ENCODE results near the gene MMP28.
"Not testable (repeated sequence)": the region's sequence is repeated elsewhere in the genome, so short reads cannot be mapped to it uniquely, and the experiment has no call there.

Gene MMP28

GRCh38 chr17:35765756-35766488 lies 29.5 kb downstream of the MMP28 start:
- DNase-seq (ENCODE audit: low read depth, low spot score): no peak

GRCh38 chr17:35765086-35765710 lies 30.2 kb downstream of the MMP28 start:
- no peak for DNase-seq (ENCODE audit: low read depth, low spot score)

DNA sequence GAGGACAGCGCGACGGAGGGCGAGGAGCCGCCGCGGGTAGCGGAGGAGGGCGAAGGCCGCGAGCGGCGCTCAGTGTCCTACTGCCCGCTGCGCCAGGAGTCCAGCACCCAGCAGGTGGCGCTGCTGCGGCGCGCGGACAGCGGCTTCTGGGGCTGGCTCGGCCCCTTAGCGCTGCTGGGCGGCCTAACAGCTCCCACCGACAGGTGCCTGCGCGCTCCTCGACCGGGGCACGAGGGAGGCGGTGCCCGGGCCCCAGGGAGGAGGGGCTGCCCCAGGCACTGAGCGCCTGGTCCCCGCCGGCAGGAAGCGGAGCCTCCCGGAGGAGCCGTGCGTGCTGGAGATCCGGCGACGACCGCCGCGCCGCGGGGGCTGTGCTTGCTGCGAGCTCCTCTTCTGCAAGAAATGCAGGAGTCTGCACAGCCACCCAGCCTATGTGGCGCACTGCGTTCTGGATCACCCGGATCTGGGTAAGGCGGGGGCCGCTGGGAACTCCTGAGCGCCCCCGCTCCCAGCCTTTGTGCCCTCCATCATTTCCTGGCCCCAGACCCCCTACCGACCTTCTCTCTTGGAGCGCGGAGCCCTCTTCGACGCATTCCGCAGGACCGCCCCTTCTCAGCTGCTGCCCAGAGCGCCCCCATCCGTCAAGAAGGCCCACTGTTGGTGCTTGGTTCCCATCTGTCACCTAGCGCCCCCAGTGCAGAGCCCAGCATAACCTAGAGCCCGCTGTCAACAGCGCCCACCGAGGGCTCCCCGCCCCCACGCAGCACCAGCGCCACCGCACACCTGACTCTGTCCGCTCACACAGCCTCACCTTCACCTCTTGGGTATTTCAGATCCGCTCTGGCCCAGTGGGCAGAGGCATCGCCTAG lies 31.1 kb downstream of the MMP28 start:
- DNase-seq (ENCODE audit: low read depth, low spot score): peak; percentile 74

GRCh38 chr17:35763767-35764122 lies 31.7 kb downstream of the MMP28 start:
- DNase-seq (ENCODE audit: low read depth, low spot score): no peak

DNA sequence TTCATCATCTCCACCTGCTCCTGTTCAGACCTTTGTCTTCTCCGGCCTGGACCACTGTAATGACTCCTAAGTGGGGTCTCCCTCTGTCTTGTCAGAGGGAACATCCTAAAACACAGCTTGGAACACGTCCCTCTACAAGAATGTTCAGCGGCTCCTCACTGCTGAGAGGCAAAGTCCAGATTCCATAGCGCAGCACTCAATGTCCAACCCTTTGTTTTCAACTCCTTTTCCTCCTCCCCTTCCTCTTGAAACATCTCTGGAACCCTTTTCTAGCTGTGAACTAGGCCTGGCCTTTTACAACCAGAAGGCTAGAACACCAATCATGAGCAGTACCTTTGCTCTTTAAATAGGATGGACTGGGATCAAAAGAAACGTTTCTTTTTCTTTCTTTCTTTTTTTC lies 33.8 kb downstream of the MMP28 start:
- no peak for DNase-seq (ENCODE audit: low read depth, low spot score)

DNA sequence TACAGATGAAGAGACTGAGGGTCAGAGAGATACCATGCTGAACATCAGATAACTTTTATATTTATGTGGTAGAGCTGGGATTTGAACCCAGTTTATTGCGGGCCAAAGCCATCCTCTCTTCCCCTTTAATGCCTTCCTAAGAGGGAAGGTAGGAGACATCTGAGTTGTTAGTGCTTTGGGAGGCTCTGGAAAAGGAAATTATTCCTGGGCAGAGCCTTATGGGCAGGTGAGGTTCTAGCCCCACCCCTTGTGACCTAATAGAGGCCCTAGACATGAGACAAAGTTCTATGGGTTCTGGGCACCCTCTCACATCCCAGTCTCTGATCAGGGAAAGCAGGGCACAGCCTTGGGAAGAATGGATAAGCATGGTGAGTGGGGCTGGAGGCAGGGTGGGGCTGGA lies 34.9 kb downstream of the MMP28 start, which contains the start of gene C17orf50:
C17orf50 (plus strand) TSS at position 301 of the 400 bp plus-strand sequence; CDS start at position 356, 55 bp downstream.
- no peak for DNase-seq (ENCODE audit: low read depth, low spot score)

GRCh38 chr17:35757243-35757642 lies 38.2 kb downstream of the MMP28 start:
- DNase-seq (ENCODE audit: low read depth, low spot score): no peak

- DNase-seq (ENCODE audit: low read depth, low spot score): no peak
These were observed 42.3 kb downstream of the MMP28 start, which contains the start of gene GAS2L2 for GRCh38 chr17:35752945-35753764. Gene GAS2L2, minus strand, starts transcription at chr17:35753239. Its CDS starts 389 bp downstream, at chr17:35752850.

DNA sequence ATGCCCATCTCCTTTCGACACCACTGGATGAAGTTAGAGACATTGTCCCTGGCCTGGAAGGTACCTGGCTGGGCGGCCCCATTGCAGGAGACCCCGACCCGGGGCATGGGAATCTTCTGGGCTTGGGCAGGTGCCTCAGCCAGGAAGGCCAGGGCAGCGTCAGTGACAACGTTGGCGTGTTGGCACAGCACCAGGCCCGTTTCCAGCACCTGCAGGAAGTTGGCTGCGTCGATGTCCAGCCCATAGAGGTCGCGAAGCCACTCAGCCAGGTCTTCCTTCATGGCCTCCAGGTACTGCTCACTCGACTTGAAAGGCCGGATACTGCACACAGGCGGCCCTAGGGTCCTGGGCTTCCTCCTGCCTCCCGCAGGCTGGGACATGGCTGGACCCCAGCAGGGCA lies 43.0 kb downstream of the MMP28 start:
- DNase-seq (ENCODE audit: low read depth, low spot score): no peak

- not testable (repeated sequence) for DNase-seq (ENCODE audit: low read depth, low spot score)
These were observed 43.9 kb downstream of the MMP28 start for GRCh38 chr17:35751541-35751940.

GRCh38 chr17:35750526-35751395 lies 44.7 kb downstream of the MMP28 start:
- no peak for DNase-seq (ENCODE audit: low read depth, low spot score)

- no peak for DNase-seq (ENCODE audit: low read depth, low spot score)
These were observed 45.7 kb downstream of the MMP28 start for GRCh38 chr17:35749560-35750412.

DNA sequence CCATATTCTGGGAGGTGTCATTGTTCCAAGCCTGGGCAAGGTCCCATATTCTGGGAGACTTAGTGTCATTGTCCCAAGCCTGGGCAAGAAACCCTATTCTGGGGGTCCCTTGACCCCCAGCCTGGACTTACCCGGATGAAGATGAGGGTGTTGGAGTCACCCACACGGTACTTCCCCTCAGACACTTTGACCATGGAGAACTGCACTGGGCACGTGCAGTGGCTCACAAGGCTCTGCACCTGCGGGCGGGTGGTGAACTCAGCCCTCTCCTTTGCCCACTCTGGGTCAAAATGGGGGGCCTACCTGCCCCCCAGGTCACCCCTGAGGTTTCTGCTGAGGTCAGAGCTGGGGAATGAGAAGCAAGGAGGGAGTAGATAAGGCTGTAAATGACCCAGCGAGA lies 46.5 kb downstream of the MMP28 start:
- no peak for DNase-seq (ENCODE audit: low read depth, low spot score)

DNA sequence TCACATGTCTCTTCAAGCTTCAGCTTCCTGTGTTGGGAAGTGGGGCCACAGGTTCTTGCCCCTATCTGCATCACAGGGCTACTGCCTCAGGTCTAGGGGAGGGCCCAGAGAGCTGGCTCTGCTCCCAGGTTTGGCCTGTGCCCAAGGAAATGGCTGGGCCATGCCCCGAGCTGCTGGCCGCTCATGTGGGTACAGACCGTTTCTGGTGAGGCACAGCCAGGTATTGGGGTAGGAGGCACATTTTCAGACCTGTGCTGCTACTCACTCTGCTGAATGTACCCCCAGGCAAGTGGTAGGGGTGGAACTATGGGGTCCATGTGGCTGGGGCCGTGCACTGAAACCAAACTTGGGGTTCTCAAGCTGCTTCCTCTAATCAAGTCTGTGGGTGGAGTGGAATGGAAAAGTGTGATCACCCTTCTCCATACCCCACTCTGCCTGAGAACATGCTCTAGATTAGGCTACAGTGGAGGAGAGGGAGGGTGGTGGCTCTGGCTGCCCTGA lies 47.0 kb downstream of the MMP28 start:
- DNase-seq (ENCODE audit: low read depth, low spot score): no peak

GRCh38 chr17:35747540-35748017 lies 47.9 kb downstream of the MMP28 start:
- DNase-seq (ENCODE audit: low read depth, low spot score): peak; percentile 56

DNA sequence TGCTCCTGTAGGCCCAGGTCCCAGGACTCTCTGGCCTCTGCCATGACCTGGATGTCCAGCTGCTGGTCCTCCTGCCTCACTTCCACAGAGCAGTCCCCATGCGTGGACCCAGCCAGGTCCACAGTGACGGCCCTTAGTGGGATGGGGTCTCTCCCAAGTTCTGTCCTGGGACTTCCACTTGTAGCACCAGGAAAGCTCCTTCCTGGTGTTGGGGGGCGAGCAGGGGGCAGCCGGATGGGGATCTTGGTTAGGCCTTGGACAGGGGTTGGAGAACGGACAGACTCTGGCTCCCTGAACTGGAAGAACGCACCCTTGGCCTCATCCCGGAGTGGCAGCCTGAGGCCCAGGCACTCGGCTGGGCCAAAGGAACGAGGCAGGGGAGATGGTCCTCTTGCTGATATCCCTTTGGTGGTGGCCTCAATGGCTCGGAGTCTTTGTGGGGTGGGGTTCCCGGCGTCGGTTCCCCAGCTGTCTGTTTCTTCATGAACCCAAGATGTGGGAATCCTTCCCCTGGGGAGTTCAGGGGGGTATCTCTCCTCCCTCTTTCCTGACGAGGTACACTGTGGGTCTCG lies 49.6 kb downstream of the MMP28 start:
- no peak for DNase-seq (ENCODE audit: low read depth, low spot score)

- DNase-seq (ENCODE audit: low read depth, low spot score): no peak
These were observed 50.2 kb downstream of the MMP28 start for GRCh38 chr17:35745246-35745645.

DNA sequence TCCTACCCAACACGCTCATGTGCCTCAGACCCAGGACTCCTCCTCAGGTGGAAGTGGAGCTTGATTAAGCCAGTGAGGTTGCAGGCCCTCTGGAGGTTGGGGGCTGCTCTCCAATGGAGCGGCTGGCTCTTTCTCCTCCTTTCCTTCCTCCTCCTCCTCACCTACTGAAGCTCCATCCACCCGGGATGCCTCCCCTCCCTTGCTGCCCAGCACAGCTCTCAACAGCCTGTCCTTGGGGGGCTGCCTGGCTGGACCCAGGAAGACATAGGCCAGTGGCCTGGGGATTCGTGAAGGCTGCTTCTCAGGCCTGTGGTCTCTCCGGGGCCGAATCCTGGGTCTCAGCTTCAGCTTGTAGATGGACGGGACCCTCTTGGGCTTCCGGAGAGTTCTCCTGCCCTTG lies 50.6 kb downstream of the MMP28 start:
- no peak for DNase-seq (ENCODE audit: low read depth, low spot score)

All from activated naive CD8-positive, alpha-beta T cell treated with anti-CD3 and anti-CD28 coated beads, Interleukin-2, amount 50 U/mL, for 16 hours (primary cell).